B cell (primary cell): ENCODE data around the gene FBXO41.

Experiments used
- CTCF ChIP-seq: fragments of 200-600 bp; IDR thresholded peaks from one replicate; pipeline ENCODE4 v1.8.0; 2022; ENCODE audit warnings: antibody characterized with exemption, mild to moderate bottlenecking
- EZH2 ChIP-seq: IDR thresholded peaks from 2 replicates; pipeline ENCODE4 v1.6.1; 2012; ENCODE audit warnings: borderline replicate concordance, low read depth, mild to moderate bottlenecking, moderate library complexity, low read length; ENCODE audit not compliant: insufficient read depth, poor library complexity, severe bottlenecking

GRCh38 chr2:73284296-73285158, at the start of gene FBXO41:
- peak; percentile 3 for TF ChIP-seq CTCF
- no peak for TF ChIP-seq EZH2
